ENCODE data around the gene NHERF2.

The NHERF2 gene

DNA sequence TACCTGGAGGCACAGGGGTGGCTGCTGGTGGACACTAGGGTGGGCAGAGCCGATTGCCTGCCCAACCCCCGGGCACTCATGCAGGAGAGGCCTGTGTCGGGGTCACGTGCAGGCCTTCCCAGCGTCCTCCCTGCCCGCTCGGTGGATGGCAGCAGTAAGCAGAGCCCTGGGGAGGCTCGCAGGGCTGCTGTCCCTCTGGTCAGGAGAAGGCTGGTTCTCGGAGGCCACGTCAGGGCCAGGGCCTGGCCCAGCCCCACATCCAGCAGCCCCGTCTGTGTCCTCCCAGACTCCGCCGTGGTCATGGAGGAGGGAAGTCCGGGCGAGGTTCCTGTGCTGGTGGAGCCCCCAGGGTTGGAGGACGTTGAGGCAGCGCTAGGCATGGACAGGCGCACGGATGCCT lies 56.7 kb downstream of the NHERF2 start:
- no peak for DNase-seq (ENCODE audit: low read depth)

GRCh38 chr16:2083876-2084780 lies 57.4 kb downstream of the NHERF2 start:
- no peak for DNase-seq (ENCODE audit: low read depth)

DNA sequence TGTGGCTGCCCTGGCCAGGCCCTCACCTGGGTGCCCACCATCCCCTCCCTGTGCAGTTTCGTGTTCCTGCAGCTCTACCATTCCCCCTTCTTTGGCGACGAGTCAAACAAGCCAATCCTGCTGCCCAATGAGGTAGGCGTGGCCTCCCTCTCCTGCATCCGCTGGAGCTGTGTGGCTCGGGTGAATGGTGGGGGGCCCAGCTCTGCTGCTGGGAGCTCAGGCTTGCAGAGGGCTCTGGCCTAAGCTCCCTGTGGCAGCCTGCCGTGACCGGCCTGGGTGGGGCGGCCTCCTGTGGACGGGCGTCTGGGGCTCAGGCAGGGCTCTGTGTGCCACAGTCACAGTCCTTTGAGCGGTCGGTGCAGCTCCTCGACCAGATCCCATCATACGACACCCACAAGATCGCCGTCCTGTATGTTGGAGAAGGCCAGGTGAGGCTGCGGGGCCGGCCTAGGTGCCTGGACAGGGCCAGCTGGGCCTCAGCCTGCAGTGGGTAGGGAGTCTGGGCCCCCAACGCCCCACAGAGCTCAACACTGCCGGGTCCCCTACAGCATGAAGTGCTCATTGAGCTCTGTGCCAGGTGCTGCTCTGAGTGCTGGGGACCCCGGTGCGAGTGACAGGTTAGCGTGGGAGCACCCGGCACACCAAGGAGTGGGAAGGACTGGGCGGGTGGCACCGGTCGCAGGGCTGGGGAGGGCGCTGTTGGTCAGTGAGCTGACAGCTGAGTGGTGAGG lies 58.4 kb downstream of the NHERF2 start:
- DNase-seq (ENCODE audit: low read depth): no peak

GRCh38 chr16:2085669-2086068 lies 59.0 kb downstream of the NHERF2 start:
- DNase-seq (ENCODE audit: low read depth): no peak

- no peak for DNase-seq (ENCODE audit: low read depth)
Observed at GRCh38 chr16:2086106-2086742, 59.5 kb downstream of the NHERF2 start.

GRCh38 chr16:2086812-2087747 lies 60.4 kb downstream of the NHERF2 start:
- no peak for DNase-seq (ENCODE audit: low read depth)

GRCh38 chr16:2087748-2088631 lies 61.3 kb downstream of the NHERF2 start:
- DNase-seq (ENCODE audit: low read depth): no peak

All from HS-5 (cell line).